ENCODE results near the gene HAGHL.

DNA sequence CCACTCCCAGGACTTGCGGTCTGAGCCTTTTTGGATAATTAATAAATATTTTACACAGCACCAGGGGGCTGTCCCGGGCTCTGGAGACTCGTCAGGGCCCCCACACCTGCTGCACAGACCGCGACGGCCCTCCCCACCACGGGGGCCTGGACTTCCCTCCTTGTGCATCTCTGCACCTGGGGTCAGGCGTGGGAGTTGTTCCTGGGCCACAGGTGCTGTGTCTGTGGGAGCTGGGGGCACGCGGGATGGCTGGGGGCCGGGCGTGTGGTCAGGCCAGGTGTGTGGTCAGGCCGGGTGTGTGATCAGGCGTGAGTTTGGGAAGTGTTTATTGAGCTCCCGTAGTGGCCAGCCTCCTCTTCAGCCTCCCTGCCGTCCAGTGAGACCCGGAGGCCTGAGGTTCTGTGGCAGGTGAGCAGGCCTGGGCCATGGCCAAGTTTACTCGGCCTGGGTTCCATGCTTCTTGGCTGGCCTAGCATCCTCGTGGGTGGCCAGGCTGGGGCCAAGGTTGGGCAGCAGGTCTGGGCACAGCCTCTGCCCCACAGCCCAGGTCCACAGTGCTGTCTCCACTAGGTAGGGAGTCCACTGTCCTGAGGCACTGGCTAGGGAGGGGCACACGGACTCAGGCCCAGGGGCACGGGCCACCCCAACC lies 48.6 kb upstream of the HAGHL start:
- TF ChIP-seq, protein P1, sequence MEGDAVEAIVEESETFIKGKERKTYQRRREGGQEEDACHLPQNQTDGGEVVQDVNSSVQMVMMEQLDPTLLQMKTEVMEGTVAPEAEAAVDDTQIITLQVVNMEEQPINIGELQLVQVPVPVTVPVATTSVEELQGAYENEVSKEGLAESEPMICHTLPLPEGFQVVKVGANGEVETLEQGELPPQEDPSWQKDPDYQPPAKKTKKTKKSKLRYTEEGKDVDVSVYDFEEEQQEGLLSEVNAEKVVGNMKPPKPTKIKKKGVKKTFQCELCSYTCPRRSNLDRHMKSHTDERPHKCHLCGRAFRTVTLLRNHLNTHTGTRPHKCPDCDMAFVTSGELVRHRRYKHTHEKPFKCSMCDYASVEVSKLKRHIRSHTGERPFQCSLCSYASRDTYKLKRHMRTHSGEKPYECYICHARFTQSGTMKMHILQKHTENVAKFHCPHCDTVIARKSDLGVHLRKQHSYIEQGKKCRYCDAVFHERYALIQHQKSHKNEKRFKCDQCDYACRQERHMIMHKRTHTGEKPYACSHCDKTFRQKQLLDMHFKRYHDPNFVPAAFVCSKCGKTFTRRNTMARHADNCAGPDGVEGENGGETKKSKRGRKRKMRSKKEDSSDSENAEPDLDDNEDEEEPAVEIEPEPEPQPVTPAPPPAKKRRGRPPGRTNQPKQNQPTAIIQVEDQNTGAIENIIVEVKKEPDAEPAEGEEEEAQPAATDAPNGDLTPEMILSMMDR (conservative IDR thresholded peaks at IDR 0.05 in 1 of 2, IDR thresholded peaks at IDR 0.05 in 1 of 2; ENCODE audit: low read depth in 1 of 2, low read length in 2 of 2) = no peak
- TF ChIP-seq EZH2 (IDR thresholded peaks at IDR 0.05; ENCODE audit: low read length, missing control alignments) = no peak

Data from fibroblast of lung (primary cell).